CD4-positive, alpha-beta memory T cell (primary cell): ENCODE data around the gene RASSF7. TPM values are rescaled to one million over a fixed set of nuclear protein-coding genes. Genes with fewer than 3 reads are reported as not detected.
A peak's percentile ranks its signal among the peaks of the same experiment; 100 is the strongest.

Experiments used
- CTCF ChIA-PET: fragments of 350-600 bp; sonication (Branson Sonifier 250); formaldehyde crosslinking; loops from one replicate; lab custom pipeline; 2021; ENCODE audit warnings: inconsistent platforms; ENCODE audit not compliant: partially characterized antibody; lab: Charles Lee
- POLR2A ChIA-PET: fragments of 350-600 bp; sonication (Branson Sonifier 250); formaldehyde crosslinking; loops from one replicate; lab custom pipeline; 2021; ENCODE audit not compliant: partially characterized antibody; lab: Charles Lee
- DNase-seq, 5 donors: peaks; one replicate each; pipeline versions ENCODE4 v3.0.0 to v3.0.0-alpha.2; 2020 to 2022; ENCODE audit warnings: mixed read lengths in 1 of 5
- H3K27ac ChIP-seq: one replicate; pipeline ENCODE4 v1.7.0; 2013; ENCODE audit warnings: low read depth, low read length
- H3K27me3 ChIP-seq: 2 replicates; pipeline ENCODE4 v1.7.0; 2013; ENCODE audit warnings: mild to moderate bottlenecking, low read length, moderate library complexity; ENCODE audit not compliant: insufficient read depth
- H3K36me3 ChIP-seq: 2 replicates; pipeline ENCODE4 v1.7.0; 2013; ENCODE audit warnings: mild to moderate bottlenecking, low read length, moderate library complexity; ENCODE audit not compliant: insufficient read depth
- H3K4me1 ChIP-seq: 2 replicates; pipeline ENCODE4 v1.7.0; 2013; ENCODE audit warnings: mild to moderate bottlenecking, low read length, moderate library complexity; ENCODE audit not compliant: insufficient read depth
- H3K4me3 ChIP-seq, 2 donors: one replicate each; pipeline ENCODE4 v1.7.0; 2013; ENCODE audit warnings: low read length in 2 of 2, mild to moderate bottlenecking in 1 of 2
- H3K9me3 ChIP-seq, 2 donors: one replicate each; pipeline ENCODE4 v1.7.0; 2013; ENCODE audit warnings: low read length in 2 of 2, control low read depth in 1 of 2; ENCODE audit not compliant: control insufficient read depth in 1 of 2
- H3K27ac Mint-ChIP-seq, 7 donors: one replicate each; pipeline ENCODE4 v1.8.0; 2020 to 2021; ENCODE audit warnings: mixed read lengths in 7 of 7, mild to moderate bottlenecking in 6 of 7, inconsistent platforms in 3 of 7, moderate library complexity in 3 of 7
- H3K27me3 Mint-ChIP-seq, 2 donors: one replicate each; pipeline ENCODE4 v1.8.0; 2020 to 2021; ENCODE audit warnings: mixed read lengths in 2 of 2
- H3K36me3 Mint-ChIP-seq, 2 donors: one replicate each; pipeline ENCODE4 v1.8.0; 2020 to 2021; ENCODE audit warnings: mixed read lengths in 2 of 2, inconsistent platforms in 1 of 2, mild to moderate bottlenecking in 1 of 2
- H3K4me1 Mint-ChIP-seq, 4 donors: one replicate each; pipeline ENCODE4 v1.8.0; 2020 to 2021; ENCODE audit warnings: mixed read lengths in 4 of 4, mild to moderate bottlenecking in 1 of 4
- H3K4me3 Mint-ChIP-seq, 8 donors: one replicate each; pipeline ENCODE4 v1.8.0; 2020 to 2021; ENCODE audit warnings: mixed read lengths in 8 of 8, mild to moderate bottlenecking in 7 of 8, moderate library complexity in 6 of 8, inconsistent platforms in 3 of 8
- H3K9me3 Mint-ChIP-seq, 8 donors: one replicate each; pipeline ENCODE4 v1.8.0; 2020 to 2021; ENCODE audit warnings: mixed read lengths in 8 of 8, mild to moderate bottlenecking in 5 of 8, inconsistent platforms in 3 of 8, moderate library complexity in 1 of 8
- intact Hi-C: fragments of 100-400 bp; cut with micrococcal nuclease; formaldehyde crosslinking; loops from one replicate; pipeline ENCODE4 v1.15.1; 2023
- polyA plus RNA-seq, 2 donors: library from polyadenylated mRNA; unstranded; fragments of 300-500 nt; fragmentation: Illumina TruSeq; gene quantifications; one replicate each; pipeline ENCODE4 v1.2.3, GENCODE V29; 2021
- total RNA-seq, 2 experiments: library from RNA; stranded (reverse); gene quantifications; one replicate each; pipeline ENCODE4 v1.2.3, GENCODE V29; 2021

The RASSF7 gene
- total and polyA plus RNA-seq, 4 experiments from 2014 or later: 38.4 to 55.2 (median 48.2) TPM

GRCh38 chr11:561148-562003, 606 bp downstream of the RASSF7 start:
- peaks cover 0 to 6% of the 10 kb centered on the region in 2 donors for H3K36me3 Mint-ChIP-seq
- POLR2A ChIA-PET: interaction anchor here (1.0 to 7.1 kb wide), 8 partner anchors 8 to 55 kb away, joined by 3 to 56 read pairs (median 4); partner anchors contain the start of genes PHRF1 and RNH1
- peaks cover 8 to 17% (median 13%) of the 10 kb centered on the region in 4 donors for H3K4me1 Mint-ChIP-seq
- intact Hi-C loops: loop anchor here (2.0 kb wide), 2 partner anchors 25 to 51 kb away; partner anchors contain the start of gene LRRC56
- peak overlapping the region in 5 of 7 donors; percentile 57 to 91 (median 77) for H3K27ac Mint-ChIP-seq
- peak in 2 of 5 donors; percentile 33 to 59 for DNase-seq
- no peaks in the 10 kb centered on the region for H3K9me3 ChIP-seq
- H3K27me3 ChIP-seq: no peaks in the 10 kb centered on the region
- H3K36me3 ChIP-seq: no peaks in the 10 kb centered on the region
- peak overlapping the region; percentile 62 for H3K27ac ChIP-seq
- H3K9me3 Mint-ChIP-seq: no peaks in the 10 kb centered on the region
- peak overlapping the region; percentile 69 to 75 for H3K4me3 ChIP-seq
- CTCF ChIA-PET: no interaction called here
- H3K4me3 Mint-ChIP-seq: peak overlapping the region; percentile 84 to 94 (median 89)
- H3K4me1 ChIP-seq: peaks cover 21% of the 10 kb centered on the region
- H3K27me3 Mint-ChIP-seq: no peaks in the 10 kb centered on the region

- intact Hi-C loops: no loop called here
- CTCF ChIA-PET: no interaction called here
- no peaks in the 10 kb centered on the region for H3K27me3 Mint-ChIP-seq
- H3K27ac Mint-ChIP-seq: no peak overlapping the region
- H3K27me3 ChIP-seq: no peaks in the 10 kb centered on the region
- H3K4me3 ChIP-seq: peak overlapping the region in 1 of 2 donors; percentile 75
- H3K4me1 ChIP-seq: peaks cover 21% of the 10 kb centered on the region
- peak overlapping the region; percentile 62 for H3K27ac ChIP-seq
- no peaks in the 10 kb centered on the region for H3K9me3 ChIP-seq
- H3K36me3 Mint-ChIP-seq: peaks cover 0 to 6% of the 10 kb centered on the region in 2 donors
- DNase-seq: peak in 1 of 5 donors; percentile 29
- H3K4me1 Mint-ChIP-seq: peaks cover 8 to 16% (median 13%) of the 10 kb centered on the region in 4 donors
- no peaks in the 10 kb centered on the region for H3K36me3 ChIP-seq
- no peaks in the 10 kb centered on the region for H3K9me3 Mint-ChIP-seq
- H3K4me3 Mint-ChIP-seq: peak overlapping the region; percentile 84 to 94 (median 89)
- POLR2A ChIA-PET: interaction anchor here (1.0 to 7.1 kb wide), 8 partner anchors 7 to 56 kb away, joined by 3 to 56 read pairs (median 4); partner anchors contain the start of genes PHRF1 and RNH1
These were observed 1.4 kb downstream of the RASSF7 start for GRCh38 chr11:562046-562645.

GRCh38 chr11:563066-563811, 2.5 kb downstream of the RASSF7 start:
- POLR2A ChIA-PET: interaction anchor here (7.1 to 7.5 kb wide), 2 partner anchors 8 to 12 kb away, joined by 56 to 62 read pairs; partner anchors contain the start of gene PHRF1
- Histone ChIP-seq H3K4me3 (no peak overlapping the region), H3K27me3 (no peaks in the 10 kb centered on the region), H3K9me3 (no peaks in the 10 kb centered on the region), H3K4me1 (peaks cover 21% of the 10 kb centered on the region), H3K36me3 (no peaks in the 10 kb centered on the region), H3K27ac (no peak overlapping the region)
- peak in 1 of 5 donors; percentile 32 for DNase-seq
- intact Hi-C loops: no loop called here
- CTCF ChIA-PET: interaction anchor here (2.4 kb wide), 1 partner anchor 8 kb away, joined by 10 read pairs; no protein-coding TSS in a partner anchor
- Mint-ChIP-seq H3K27me3 (no peaks in the 10 kb centered on the region), H3K9me3 (no peaks in the 10 kb centered on the region), H3K4me1 (peaks cover 8 to 21% (median 14%) of the 10 kb centered on the region in 4 donors), H3K4me3 (peak overlapping the region in 2 of 8 donors; percentile 21 to 43), H3K27ac (peak overlapping the region in 2 of 7 donors; percentile 52 to 67), H3K36me3 (peaks cover 0 to 6% of the 10 kb centered on the region in 2 donors)

GRCh38 chr11:563812-564578, 3.2 kb downstream of the RASSF7 start:
- peak in 1 of 5 donors; percentile 21 for DNase-seq
- intact Hi-C loops: no loop called here
- Histone ChIP-seq H3K27ac (no peak overlapping the region), H3K27me3 (no peaks in the 10 kb centered on the region), H3K36me3 (no peaks in the 10 kb centered on the region), H3K9me3 (no peaks in the 10 kb centered on the region), H3K4me3 (no peak overlapping the region), H3K4me1 (peaks cover 23% of the 10 kb centered on the region)
- ChIA-PET POLR2A (interaction anchor here (7.1 to 7.5 kb wide), 2 partner anchors 9 to 12 kb away, joined by 56 to 62 read pairs; partner anchors contain the start of gene PHRF1), CTCF (interaction anchor here (2.4 kb wide), 1 partner anchor 9 kb away, joined by 10 read pairs; no protein-coding TSS in a partner anchor)
- Mint-ChIP-seq H3K36me3 (peaks cover 0 to 6% of the 10 kb centered on the region in 2 donors), H3K27me3 (no peaks in the 10 kb centered on the region), H3K4me1 (peaks cover 8 to 21% (median 15%) of the 10 kb centered on the region in 4 donors), H3K9me3 (no peaks in the 10 kb centered on the region), H3K4me3 (peak overlapping the region in 2 of 8 donors; percentile 29 to 35), H3K27ac (peak overlapping the region in 2 of 7 donors; percentile 52 to 68)

GRCh38 chr11:565921-566509, 5.2 kb downstream of the RASSF7 start:
- Mint-ChIP-seq H3K27me3 (no peaks in the 10 kb centered on the region), H3K36me3 (peaks cover 0 to 6% of the 10 kb centered on the region in 2 donors), H3K4me1 (peaks cover 4 to 12% (median 10%) of the 10 kb centered on the region in 4 donors), H3K27ac (peak overlapping the region in 2 of 7 donors; percentile 29 to 87), H3K4me3 (no peak overlapping the region), H3K9me3 (no peaks in the 10 kb centered on the region)
- peak in 1 of 5 donors; percentile 34 for DNase-seq
- peaks cover 22% of the 10 kb centered on the region for H3K4me1 ChIP-seq
- intact Hi-C loops: no loop called here
- H3K4me3 ChIP-seq: no peak overlapping the region
- H3K27ac ChIP-seq: no peak overlapping the region
- ChIA-PET POLR2A (interaction anchor here (1.1 to 7.5 kb wide), 5 partner anchors 9 to 231 kb away, joined by 3 to 62 read pairs (median 4); partner anchors contain the start of genes HRAS and PHRF1), CTCF (interaction anchor here (0.6 to 2.4 kb wide), 3 partner anchors 11 to 129 kb away, joined by 3 to 10 read pairs (median 4); partner anchors contain the start of genes DEAF1 and TMEM80)
- H3K36me3 ChIP-seq: no peaks in the 10 kb centered on the region
- no peaks in the 10 kb centered on the region for H3K9me3 ChIP-seq
- no peaks in the 10 kb centered on the region for H3K27me3 ChIP-seq
